ENCODE results near the gene MRC1.

The MRC1 gene

DNA sequence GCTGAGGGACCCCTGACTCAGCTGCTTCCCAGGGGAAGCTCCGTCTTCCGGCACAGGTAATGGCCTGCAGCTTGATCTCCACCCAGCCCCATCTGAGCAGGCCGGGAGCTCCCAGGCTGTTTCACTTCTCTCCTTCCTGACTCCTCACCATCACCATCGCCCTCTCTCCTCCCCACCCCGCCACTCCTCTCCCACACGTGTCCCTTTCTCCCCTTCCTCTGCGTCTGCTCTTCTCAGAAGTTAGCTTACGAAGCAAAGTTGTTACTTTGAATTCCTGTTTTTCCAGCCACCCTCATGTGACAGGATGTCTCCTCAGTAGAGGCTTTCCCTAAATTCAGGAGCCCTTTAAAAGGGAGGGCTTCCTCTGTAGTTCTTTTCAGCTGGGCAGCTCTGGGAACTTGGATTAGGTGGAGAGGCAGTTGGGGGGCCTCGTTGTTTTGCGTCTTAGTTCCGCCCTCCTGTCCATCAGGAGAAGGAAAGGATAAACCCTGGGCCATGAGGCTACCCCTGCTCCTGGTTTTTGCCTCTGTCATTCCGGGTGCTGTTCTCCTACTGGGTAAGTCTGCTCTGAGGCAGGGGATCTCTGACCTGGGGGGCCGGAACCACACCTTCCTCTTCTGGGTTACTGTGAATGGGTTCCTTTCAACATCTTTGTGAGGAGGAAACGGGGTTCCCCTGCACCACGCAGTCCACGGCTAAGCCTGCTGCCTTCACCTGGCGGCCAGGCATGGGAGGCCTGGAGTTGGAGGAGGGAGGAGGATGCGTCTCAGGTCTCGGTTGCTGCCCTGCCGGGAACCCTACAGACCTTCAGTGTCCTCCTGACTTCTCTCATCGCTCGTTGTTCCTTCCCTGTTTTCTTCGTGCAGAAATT is at the start of gene MRC1:
MRC1 (plus strand) TSS at position 378 of the 871 bp plus-strand sequence; CDS start at position 496, 118 bp downstream.
- Histone ChIP-seq H3K4me2 (ENCODE audit: insufficient read depth, low read length) (no peak within 1 kb of the TSS), H3K27me3 (ENCODE audit: insufficient read depth, low read length, poor library complexity) (no peaks in the 10 kb centered on the region), H3K36me3 (ENCODE audit: insufficient read depth, low read length) (no peaks in the 10 kb centered on the region), H3K9me3 (ENCODE audit: insufficient read depth, low read length, severe bottlenecking) (no peaks in the 10 kb centered on the region), H4K20me1 (ENCODE audit: insufficient read depth, low read length) (no peaks in the 10 kb centered on the region), H3K79me2 (ENCODE audit: insufficient read depth, low read length) (no peaks in the 10 kb centered on the region), H2AFZ (ENCODE audit: low read depth, low read length) (peak within 1 kb of the TSS; percentile 25; the same call in 1 of the 2 replicates), H3K4me1 (ENCODE audit: insufficient read depth, low read length) (peaks cover 6% of the 10 kb centered on the region; the same call in 1 of the 2 replicates), H3K27ac (ENCODE audit: low read length) (no peak within 1 kb of the TSS), H3K9ac (ENCODE audit: low read depth, low read length) (no peak within 1 kb of the TSS), H3K4me3 (ENCODE audit: low read depth in 1 of 2, low read length in 2 of 2) (no peak within 1 kb of the TSS)
- DNase-seq (no peak), ATAC-seq (ENCODE audit: insufficient read depth, low read depth) (no peak)
- no peak for TF ChIP-seq EZH2 (IDR thresholded peaks at IDR 0.05; ENCODE audit: borderline replicate concordance, low read depth, low read length, severe bottlenecking)
- TF ChIP-seq, protein P1, sequence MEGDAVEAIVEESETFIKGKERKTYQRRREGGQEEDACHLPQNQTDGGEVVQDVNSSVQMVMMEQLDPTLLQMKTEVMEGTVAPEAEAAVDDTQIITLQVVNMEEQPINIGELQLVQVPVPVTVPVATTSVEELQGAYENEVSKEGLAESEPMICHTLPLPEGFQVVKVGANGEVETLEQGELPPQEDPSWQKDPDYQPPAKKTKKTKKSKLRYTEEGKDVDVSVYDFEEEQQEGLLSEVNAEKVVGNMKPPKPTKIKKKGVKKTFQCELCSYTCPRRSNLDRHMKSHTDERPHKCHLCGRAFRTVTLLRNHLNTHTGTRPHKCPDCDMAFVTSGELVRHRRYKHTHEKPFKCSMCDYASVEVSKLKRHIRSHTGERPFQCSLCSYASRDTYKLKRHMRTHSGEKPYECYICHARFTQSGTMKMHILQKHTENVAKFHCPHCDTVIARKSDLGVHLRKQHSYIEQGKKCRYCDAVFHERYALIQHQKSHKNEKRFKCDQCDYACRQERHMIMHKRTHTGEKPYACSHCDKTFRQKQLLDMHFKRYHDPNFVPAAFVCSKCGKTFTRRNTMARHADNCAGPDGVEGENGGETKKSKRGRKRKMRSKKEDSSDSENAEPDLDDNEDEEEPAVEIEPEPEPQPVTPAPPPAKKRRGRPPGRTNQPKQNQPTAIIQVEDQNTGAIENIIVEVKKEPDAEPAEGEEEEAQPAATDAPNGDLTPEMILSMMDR (IDR thresholded peaks at IDR 0.05; ENCODE audit: borderline replicate concordance, extremely low read depth, low read length, poor library complexity, severe bottlenecking): no peak

DNA sequence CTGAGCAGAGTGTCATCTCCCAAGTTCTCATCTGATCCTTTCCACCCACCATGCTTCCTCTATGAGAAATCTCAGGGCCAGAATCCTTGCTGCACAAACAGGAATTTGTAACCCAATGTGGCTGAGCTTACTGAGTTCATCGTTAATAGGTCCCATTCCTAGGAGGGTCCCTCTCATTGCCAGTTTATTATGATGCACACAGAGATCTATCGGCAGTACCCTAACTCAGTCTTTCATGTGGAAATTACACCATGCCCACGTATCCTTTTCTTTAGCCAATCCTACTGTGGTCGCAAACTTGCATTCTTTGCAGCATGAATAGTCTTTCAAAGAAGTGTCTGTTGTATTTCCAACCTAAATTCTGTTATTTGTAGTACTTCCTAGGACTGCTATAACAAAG is 45.0 kb upstream of the MRC1 start:
- TF ChIP-seq, protein P1 (IDR thresholded peaks at IDR 0.05; ENCODE audit: borderline replicate concordance, extremely low read depth, low read length, poor library complexity, severe bottlenecking): no peak
- TF ChIP-seq EZH2 (IDR thresholded peaks at IDR 0.05; ENCODE audit: borderline replicate concordance, low read depth, low read length, severe bottlenecking): no peak
- H3K9ac ChIP-seq (ENCODE audit: low read depth, low read length): no peak overlapping the region
- H3K27me3 ChIP-seq (ENCODE audit: insufficient read depth, low read length, poor library complexity): no peaks in the 10 kb centered on the region

DNA sequence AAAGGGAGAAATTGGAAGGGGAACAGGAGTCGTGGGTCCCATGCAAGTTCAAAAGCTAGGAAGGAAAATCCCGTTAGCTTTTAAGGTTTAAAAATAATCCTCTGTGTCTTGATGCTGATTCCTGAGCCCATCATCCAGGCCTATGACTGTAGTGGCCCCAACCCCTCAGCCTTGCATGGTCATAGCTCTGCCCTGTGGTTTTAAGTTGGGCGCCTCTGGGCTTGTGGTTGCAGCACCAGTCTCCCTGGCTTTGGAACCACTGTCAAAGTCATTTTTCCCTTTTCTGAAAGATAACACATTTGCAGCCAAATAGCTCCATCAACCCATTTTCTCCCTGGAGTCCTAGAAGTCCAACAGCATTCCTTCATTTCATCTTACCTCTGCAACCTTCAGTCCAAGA is 43.5 kb upstream of the MRC1 start:
- DNase-seq (no peak), ATAC-seq (ENCODE audit: insufficient read depth, low read depth) (no peak)
- TF ChIP-seq, protein P1 (IDR thresholded peaks at IDR 0.05; ENCODE audit: borderline replicate concordance, extremely low read depth, low read length, poor library complexity, severe bottlenecking): no peak
- TF ChIP-seq EZH2 (IDR thresholded peaks at IDR 0.05; ENCODE audit: borderline replicate concordance, low read depth, low read length, severe bottlenecking): no peak
- no peaks in the 10 kb centered on the region for H3K27me3 ChIP-seq (ENCODE audit: insufficient read depth, low read length, poor library complexity)
- H3K9me3 ChIP-seq (ENCODE audit: insufficient read depth, low read length, severe bottlenecking): peaks cover 5% of the 10 kb centered on the region
- no peaks in the 10 kb centered on the region for H3K4me1 ChIP-seq (ENCODE audit: insufficient read depth, low read length)
- H3K27ac ChIP-seq (ENCODE audit: low read length): no peak overlapping the region
- H3K4me3 ChIP-seq (ENCODE audit: low read depth in 1 of 2, low read length in 2 of 2): no peak overlapping the region
- no peak overlapping the region for H2AFZ ChIP-seq (ENCODE audit: low read depth, low read length)
- H3K4me2 ChIP-seq (ENCODE audit: insufficient read depth, low read length): no peak overlapping the region
- no peak overlapping the region for H3K9ac ChIP-seq (ENCODE audit: low read depth, low read length)
- H3K36me3 ChIP-seq (ENCODE audit: insufficient read depth, low read length): no peaks in the 10 kb centered on the region
- H3K79me2 ChIP-seq (ENCODE audit: insufficient read depth, low read length): no peaks in the 10 kb centered on the region
- no peaks in the 10 kb centered on the region for H4K20me1 ChIP-seq (ENCODE audit: insufficient read depth, low read length)

More for the DNA sequence above, 45.0 kb upstream of the MRC1 start:
- Histone ChIP-seq H2AFZ (ENCODE audit: low read depth, low read length) (no peak overlapping the region), H3K36me3 (ENCODE audit: insufficient read depth, low read length) (no peaks in the 10 kb centered on the region), H3K4me3 (ENCODE audit: low read depth in 1 of 2, low read length in 2 of 2) (no peak overlapping the region), H3K4me2 (ENCODE audit: insufficient read depth, low read length) (no peak overlapping the region), H3K4me1 (ENCODE audit: insufficient read depth, low read length) (peaks cover 2% of the 10 kb centered on the region; the same call in 1 of the 2 replicates), H4K20me1 (ENCODE audit: insufficient read depth, low read length) (no peaks in the 10 kb centered on the region), H3K79me2 (ENCODE audit: insufficient read depth, low read length) (no peaks in the 10 kb centered on the region), H3K9me3 (ENCODE audit: insufficient read depth, low read length, severe bottlenecking) (peaks cover 5% of the 10 kb centered on the region), H3K27ac (ENCODE audit: low read length) (no peak overlapping the region)
- DNase-seq: no peak
- ATAC-seq (ENCODE audit: insufficient read depth, low read depth): no peak
